GM12865 (cell line): ENCODE data around the gene ARTN.

Source experiments
- DNase-seq: peaks from one replicate; pipeline ENCODE4 v3.0.0; 2010; ENCODE audit warnings: low read depth
- H3K4me3 ChIP-seq: 2 replicates; pipeline ENCODE4 v1.5.1; 2011; ENCODE audit warnings: mild to moderate bottlenecking, low read depth, low read length, control low read depth
- TF ChIP-seq, protein P1 (sequence below): IDR thresholded peaks from 2 replicates; pipeline ENCODE4 v1.5.1; 2011; ENCODE audit warnings: low read length, control low read depth, low read depth, inconsistent platforms; ENCODE audit not compliant: insufficient read depth; ENCODE audit errors: missing control alignments

The ARTN gene

GRCh38 chr1:43934101-43934985 lies 742 bp downstream of the ARTN start:
- DNase-seq, result peak; percentile 69
- TF ChIP-seq, protein P1, sequence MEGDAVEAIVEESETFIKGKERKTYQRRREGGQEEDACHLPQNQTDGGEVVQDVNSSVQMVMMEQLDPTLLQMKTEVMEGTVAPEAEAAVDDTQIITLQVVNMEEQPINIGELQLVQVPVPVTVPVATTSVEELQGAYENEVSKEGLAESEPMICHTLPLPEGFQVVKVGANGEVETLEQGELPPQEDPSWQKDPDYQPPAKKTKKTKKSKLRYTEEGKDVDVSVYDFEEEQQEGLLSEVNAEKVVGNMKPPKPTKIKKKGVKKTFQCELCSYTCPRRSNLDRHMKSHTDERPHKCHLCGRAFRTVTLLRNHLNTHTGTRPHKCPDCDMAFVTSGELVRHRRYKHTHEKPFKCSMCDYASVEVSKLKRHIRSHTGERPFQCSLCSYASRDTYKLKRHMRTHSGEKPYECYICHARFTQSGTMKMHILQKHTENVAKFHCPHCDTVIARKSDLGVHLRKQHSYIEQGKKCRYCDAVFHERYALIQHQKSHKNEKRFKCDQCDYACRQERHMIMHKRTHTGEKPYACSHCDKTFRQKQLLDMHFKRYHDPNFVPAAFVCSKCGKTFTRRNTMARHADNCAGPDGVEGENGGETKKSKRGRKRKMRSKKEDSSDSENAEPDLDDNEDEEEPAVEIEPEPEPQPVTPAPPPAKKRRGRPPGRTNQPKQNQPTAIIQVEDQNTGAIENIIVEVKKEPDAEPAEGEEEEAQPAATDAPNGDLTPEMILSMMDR, result peak; percentile 88
- H3K4me3 ChIP-seq, result no peak overlapping the region

DNA sequence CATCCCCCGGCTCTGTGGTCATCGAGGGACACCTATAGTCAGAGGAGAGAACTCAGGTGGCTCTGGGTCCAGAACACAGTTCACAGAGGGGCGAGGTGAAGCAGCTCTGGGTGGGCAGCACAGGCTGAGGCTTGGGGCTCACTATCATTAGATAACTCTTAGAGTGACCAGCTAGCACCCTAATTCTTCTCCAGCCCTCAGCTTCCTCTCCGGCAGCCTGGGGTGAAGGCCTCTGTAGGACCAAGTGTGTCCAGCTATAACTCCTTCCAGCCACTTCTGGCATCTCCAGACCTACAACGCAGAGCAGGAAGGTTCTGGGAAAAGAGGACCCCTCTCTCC lies 1.4 kb downstream of the ARTN start:
- no peak overlapping the region for H3K4me3 ChIP-seq

DNA sequence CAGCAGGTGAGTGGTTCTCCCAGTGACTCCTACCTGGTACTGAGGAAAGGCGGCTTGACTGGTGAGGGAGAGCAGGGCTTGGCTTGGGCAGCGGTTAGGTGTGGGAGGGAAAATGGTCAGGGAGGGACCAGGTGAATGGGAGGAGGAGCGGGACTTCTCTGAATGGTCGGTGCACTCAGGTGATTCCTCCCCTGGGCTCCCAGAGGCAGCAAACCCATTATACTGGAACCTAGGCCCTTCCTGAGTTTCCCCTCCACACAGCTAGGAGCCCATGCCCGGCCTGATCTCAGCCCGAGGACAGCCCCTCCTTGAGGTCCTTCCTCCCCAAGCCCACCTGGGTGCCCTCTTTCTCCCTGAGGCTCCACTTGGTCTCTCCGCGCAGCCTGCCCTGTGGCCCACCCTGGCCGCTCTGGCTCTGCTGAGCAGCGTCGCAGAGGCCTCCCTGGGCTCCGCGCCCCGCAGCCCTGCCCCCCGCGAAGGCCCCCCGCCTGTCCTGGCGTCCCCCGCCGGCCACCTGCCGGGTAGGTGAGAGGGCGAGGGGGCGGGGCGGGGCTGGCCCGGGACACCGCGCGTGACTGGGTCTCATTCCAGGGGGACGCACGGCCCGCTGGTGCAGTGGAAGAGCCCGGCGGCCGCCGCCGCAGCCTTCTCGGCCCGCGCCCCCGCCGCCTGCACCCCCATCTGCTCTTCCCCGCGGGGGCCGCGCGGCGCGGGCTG lies 2.3 kb downstream of the ARTN start:
- no peak for DNase-seq
- no peak overlapping the region for H3K4me3 ChIP-seq
- TF ChIP-seq, protein P1, result no peak

More for the DNA sequence above, 1.4 kb downstream of the ARTN start:
- DNase-seq, result no peak
- TF ChIP-seq, protein P1, result no peak

DNA sequence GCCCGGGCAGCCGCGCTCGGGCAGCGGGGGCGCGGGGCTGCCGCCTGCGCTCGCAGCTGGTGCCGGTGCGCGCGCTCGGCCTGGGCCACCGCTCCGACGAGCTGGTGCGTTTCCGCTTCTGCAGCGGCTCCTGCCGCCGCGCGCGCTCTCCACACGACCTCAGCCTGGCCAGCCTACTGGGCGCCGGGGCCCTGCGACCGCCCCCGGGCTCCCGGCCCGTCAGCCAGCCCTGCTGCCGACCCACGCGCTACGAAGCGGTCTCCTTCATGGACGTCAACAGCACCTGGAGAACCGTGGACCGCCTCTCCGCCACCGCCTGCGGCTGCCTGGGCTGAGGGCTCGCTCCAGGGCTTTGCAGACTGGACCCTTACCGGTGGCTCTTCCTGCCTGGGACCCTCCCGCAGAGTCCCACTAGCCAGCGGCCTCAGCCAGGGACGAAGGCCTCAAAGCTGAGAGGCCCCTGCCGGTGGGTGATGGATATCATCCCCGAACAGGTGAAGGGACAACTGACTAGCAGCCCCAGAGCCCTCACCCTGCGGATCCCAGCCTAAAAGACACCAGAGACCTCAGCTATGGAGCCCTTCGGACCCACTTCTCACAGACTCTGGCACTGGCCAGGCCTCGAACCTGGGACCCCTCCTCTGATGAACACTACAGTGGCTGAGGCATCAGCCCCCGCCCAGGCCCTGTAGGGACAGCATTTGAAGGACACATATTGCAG lies 3.0 kb downstream of the ARTN start:
- TF ChIP-seq, protein P1, result no peak
- no peak overlapping the region for H3K4me3 ChIP-seq
- no peak for DNase-seq

DNA sequence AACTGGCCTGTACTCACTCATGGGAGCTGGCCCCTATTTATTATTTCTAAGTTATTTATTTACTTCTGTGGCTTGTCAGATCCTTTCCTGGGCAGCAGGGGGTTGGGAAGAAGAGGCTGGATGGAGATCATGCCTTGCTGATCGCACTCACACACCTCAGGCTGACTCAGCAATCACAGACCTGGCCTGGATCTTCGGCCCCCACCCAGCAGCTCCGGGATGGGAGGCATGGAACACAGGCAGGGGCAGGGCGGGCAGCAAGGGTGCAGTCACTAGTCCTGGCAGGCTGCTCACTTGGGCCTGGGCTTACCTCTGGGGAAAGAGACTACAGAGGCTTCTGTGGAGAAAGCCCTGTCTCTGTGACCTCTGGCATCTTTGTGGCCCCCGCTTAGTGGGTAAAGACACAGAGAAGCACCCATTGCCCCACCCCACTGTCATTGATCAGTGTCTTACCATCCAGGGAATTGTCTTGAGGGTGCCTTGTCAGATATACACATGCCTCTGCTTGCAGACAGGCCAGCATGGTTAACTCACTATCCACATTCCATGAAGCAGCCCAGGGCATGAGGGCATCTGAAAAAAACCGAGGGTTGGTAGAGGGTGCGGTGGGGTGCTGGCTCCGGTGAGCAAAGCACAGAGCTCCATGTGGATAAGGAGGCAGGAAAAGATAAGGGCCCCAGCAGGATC lies 3.7 kb downstream of the ARTN start:
- no peak for DNase-seq
- TF ChIP-seq, protein P1, result no peak
- H3K4me3 ChIP-seq, result no peak overlapping the region

DNA sequence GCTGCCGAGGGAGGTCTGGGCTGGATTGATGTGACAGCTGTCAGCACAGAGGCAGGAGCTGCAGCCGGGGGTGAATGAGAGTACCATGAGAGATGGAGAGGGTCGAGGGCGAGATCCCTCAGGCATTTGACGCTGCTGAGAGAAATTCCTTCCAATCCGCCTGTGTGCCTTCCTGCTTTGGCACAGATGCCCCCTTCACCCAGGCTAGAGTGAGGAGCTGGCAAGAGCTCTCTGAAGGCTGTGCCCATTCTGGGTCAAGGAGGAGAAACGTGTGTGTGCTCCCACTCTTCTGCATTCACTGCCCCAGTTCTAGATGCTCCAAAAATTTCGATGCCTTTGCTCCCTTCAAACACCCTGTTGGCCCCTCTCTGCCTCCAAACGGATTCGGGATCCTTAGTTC lies 4.8 kb downstream of the ARTN start:
- DNase-seq, result no peak
- TF ChIP-seq, protein P1, result no peak
- no peak overlapping the region for H3K4me3 ChIP-seq
